ENCODE results near the gene TSSK2.

GRCh38 chr22:19172213-19173046 lies 41.3 kb downstream of the TSSK2 start:
- no peak for TF ChIP-seq CTCF (IDR thresholded peaks at IDR 0.05; ENCODE audit: poor library complexity)
- no peak for TF ChIP-seq EZH2 (IDR thresholded peaks at IDR 0.05; ENCODE audit: borderline replicate concordance)

Data from hepatocyte (in vitro differentiated cells).